Adipocyte (in vitro differentiated cells): Measurements from ENCODE around the gene ABCB11.
"Not testable (repeated sequence)": the region's sequence is repeated elsewhere in the genome, so short reads cannot be mapped to it uniquely, and the experiment has no call there.

ENCODE experiments used
- DNase-seq: peaks from one replicate; pipeline ENCODE4 v3.0.0-alpha.2; 2015; ENCODE audit warnings: low read depth
- H3K27me3 ChIP-seq: replicated peaks from 2 replicates; pipeline ENCODE4 v1.7.0; 2013; ENCODE audit warnings: mild to moderate bottlenecking, low read length, moderate library complexity; ENCODE audit not compliant: control insufficient read depth, insufficient read depth
- H3K36me3 ChIP-seq: 2 replicates; pipeline ENCODE4 v1.7.0; 2013; ENCODE audit warnings: low read length, mild to moderate bottlenecking, moderate library complexity; ENCODE audit not compliant: control insufficient read depth, insufficient read depth, severe bottlenecking
- H3K4me1 ChIP-seq: 2 replicates; pipeline ENCODE4 v1.7.0; 2013; ENCODE audit warnings: mild to moderate bottlenecking, low read length, moderate library complexity; ENCODE audit not compliant: control insufficient read depth, insufficient read depth
- H3K4me3 ChIP-seq: 2 replicates; pipeline ENCODE4 v1.7.0; 2013; ENCODE audit warnings: mild to moderate bottlenecking, low read length, moderate library complexity
- H3K9ac ChIP-seq: 2 replicates; pipeline ENCODE4 v1.7.0; 2013; ENCODE audit warnings: mild to moderate bottlenecking, low read length, moderate library complexity
- H3K9me3 ChIP-seq: 2 replicates; pipeline ENCODE4 v1.7.0; 2013; ENCODE audit warnings: mild to moderate bottlenecking, low read length, moderate library complexity; ENCODE audit not compliant: control insufficient read depth

The ABCB11 gene

GRCh38 chr2:169065864-169066517, 34.9 kb upstream of the ABCB11 start:
- Histone ChIP-seq H3K4me1 (peaks cover 28% of the 10 kb centered on the region), H3K27me3 (no peaks in the 10 kb centered on the region), H3K4me3 (no peak overlapping the region), H3K36me3 (no peaks in the 10 kb centered on the region), H3K9me3 (no peaks in the 10 kb centered on the region), H3K9ac (peak overlapping the region; percentile 33)
- peak; percentile 39 for DNase-seq

- H3K36me3 ChIP-seq: no peaks in the 10 kb centered on the region
- H3K9me3 ChIP-seq: no peaks in the 10 kb centered on the region
- no peaks in the 10 kb centered on the region for H3K27me3 ChIP-seq
- no peak for DNase-seq
- peaks cover 28% of the 10 kb centered on the region for H3K4me1 ChIP-seq
- H3K9ac ChIP-seq: no peak overlapping the region
- H3K4me3 ChIP-seq: no peak overlapping the region
These were observed 34.3 kb upstream of the ABCB11 start for GRCh38 chr2:169065422-169065821.

GRCh38 chr2:169064199-169064598, 33.1 kb upstream of the ABCB11 start:
- DNase-seq, H3K27me3 ChIP-seq, H3K9ac ChIP-seq, H3K36me3 ChIP-seq, H3K4me3 ChIP-seq, H3K9me3 ChIP-seq: not testable (repeated sequence)
- peaks cover 20% of the 10 kb centered on the region for H3K4me1 ChIP-seq

- peaks cover 34% of the 10 kb centered on the region for H3K9me3 ChIP-seq
- not testable (repeated sequence) for H3K9ac ChIP-seq, H3K4me3 ChIP-seq, H3K27me3 ChIP-seq, DNase-seq, H3K36me3 ChIP-seq, H3K4me1 ChIP-seq
These were observed 23.5 kb upstream of the ABCB11 start for GRCh38 chr2:169054575-169054974.

GRCh38 chr2:169050476-169051240, 19.5 kb upstream of the ABCB11 start:
- Histone ChIP-seq H3K4me3 (no peak overlapping the region), H3K9me3 (peaks cover 22% of the 10 kb centered on the region), H3K36me3 (no peaks in the 10 kb centered on the region), H3K4me1 (no peaks in the 10 kb centered on the region), H3K27me3 (no peaks in the 10 kb centered on the region), H3K9ac (no peak overlapping the region)
- DNase-seq: no peak

- H3K9ac ChIP-seq: no peak overlapping the region
- H3K4me1 ChIP-seq: no peaks in the 10 kb centered on the region
- H3K4me3 ChIP-seq: no peak overlapping the region
- no peaks in the 10 kb centered on the region for H3K27me3 ChIP-seq
- H3K36me3 ChIP-seq: no peaks in the 10 kb centered on the region
- DNase-seq: no peak
- H3K9me3 ChIP-seq: peaks cover 7% of the 10 kb centered on the region
These were observed 18.0 kb upstream of the ABCB11 start for GRCh38 chr2:169049142-169049541.

- no peak overlapping the region for H3K9ac ChIP-seq
- peaks cover 19% of the 10 kb centered on the region for H3K9me3 ChIP-seq
- H3K4me1 ChIP-seq: no peaks in the 10 kb centered on the region
- no peaks in the 10 kb centered on the region for H3K27me3 ChIP-seq
- H3K4me3 ChIP-seq: no peak overlapping the region
- no peaks in the 10 kb centered on the region for H3K36me3 ChIP-seq
- DNase-seq: no peak
These were observed 16.4 kb upstream of the ABCB11 start for GRCh38 chr2:169047256-169048250.

- Histone ChIP-seq H3K4me1 (no peaks in the 10 kb centered on the region), H3K27me3 (no peaks in the 10 kb centered on the region), H3K9me3 (peaks cover 24% of the 10 kb centered on the region), H3K4me3 (no peak overlapping the region), H3K36me3 (no peaks in the 10 kb centered on the region), H3K9ac (no peak overlapping the region)
- DNase-seq: no peak
These were observed 15.5 kb upstream of the ABCB11 start for GRCh38 chr2:169046440-169047151.

GRCh38 chr2:169042856-169043255, 11.7 kb upstream of the ABCB11 start:
- H3K36me3 ChIP-seq: no peaks in the 10 kb centered on the region
- no peak for DNase-seq
- H3K9me3 ChIP-seq: peaks cover 28% of the 10 kb centered on the region
- H3K4me1 ChIP-seq: peaks cover 8% of the 10 kb centered on the region
- H3K9ac ChIP-seq: no peak overlapping the region
- no peaks in the 10 kb centered on the region for H3K27me3 ChIP-seq
- no peak overlapping the region for H3K4me3 ChIP-seq

GRCh38 chr2:169041594-169041993, 10.5 kb upstream of the ABCB11 start:
- Histone ChIP-seq H3K4me3 (no peak overlapping the region), H3K9me3 (peaks cover 28% of the 10 kb centered on the region), H3K9ac (no peak overlapping the region), H3K27me3 (no peaks in the 10 kb centered on the region), H3K4me1 (peaks cover 9% of the 10 kb centered on the region), H3K36me3 (no peaks in the 10 kb centered on the region)
- DNase-seq: no peak
